Activated CD4-positive, alpha-beta T cell treated with anti-CD3 and anti-CD28 coated beads for 36 hours (primary cell): ENCODE results near the gene TREH. TPM values are rescaled to one million over a fixed set of nuclear protein-coding genes. Genes with fewer than 3 reads are reported as not detected.
"Not testable (repeated sequence)": the region's sequence is repeated elsewhere in the genome, so short reads cannot be mapped to it uniquely, and the experiment has no call there.

Source experiments
- ATAC-seq: fragments of 200-7000 bp; cut with Tn5 transposase; one replicate; pipeline ENCODE4 v1.10.0; 2021; ENCODE audit warnings: mild to moderate bottlenecking, moderate library complexity
- CTCF ChIA-PET: fragments of 350-600 bp; sonication (Branson Sonifier 250); formaldehyde crosslinking; loops from one replicate; lab custom pipeline; 2021; ENCODE audit warnings: antibody characterized with exemption; lab: Charles Lee
- POLR2A ChIA-PET: fragments of 350-600 bp; sonication (Branson Sonifier 250); formaldehyde crosslinking; loops from one replicate; lab custom pipeline; 2021; ENCODE audit warnings: antibody characterized with exemption, inconsistent platforms; lab: Charles Lee
- DNase-seq: peaks from one replicate; pipeline ENCODE4 v3.0.0-alpha.2; 2020
- H3K27ac Mint-ChIP-seq: one replicate; pipeline ENCODE4 v1.8.0; 2021; ENCODE audit warnings: mixed read lengths
- H3K27me3 Mint-ChIP-seq: one replicate; pipeline ENCODE4 v1.8.0; 2021; ENCODE audit warnings: mixed read lengths
- H3K36me3 Mint-ChIP-seq: one replicate; pipeline ENCODE4 v1.8.0; 2021; ENCODE audit warnings: low read depth, mixed read lengths
- H3K4me1 Mint-ChIP-seq: one replicate; pipeline ENCODE4 v1.8.0; 2021; ENCODE audit warnings: mixed read lengths
- H3K4me3 Mint-ChIP-seq: one replicate; pipeline ENCODE4 v1.8.0; 2021; ENCODE audit warnings: mild to moderate bottlenecking, moderate library complexity, mixed read lengths
- H3K9me3 Mint-ChIP-seq: one replicate; pipeline ENCODE4 v1.8.0; 2021; ENCODE audit warnings: low read depth, mixed read lengths
- intact Hi-C, 2 experiments: fragments of 100-400 bp; cut with DNase I in 1 of 2; cut with micrococcal nuclease in 1 of 2; formaldehyde crosslinking; loops; one replicate each; pipeline versions ENCODE4 v1.14.2 to v1.15.1; 2022 to 2024; cut with DNase I, micrococcal nuclease
- total RNA-seq, 2 experiments: library from RNA; stranded (reverse); gene quantifications; one replicate each; pipeline ENCODE4 v1.2.3, GENCODE V29; 2021

Gene TREH, protein sequence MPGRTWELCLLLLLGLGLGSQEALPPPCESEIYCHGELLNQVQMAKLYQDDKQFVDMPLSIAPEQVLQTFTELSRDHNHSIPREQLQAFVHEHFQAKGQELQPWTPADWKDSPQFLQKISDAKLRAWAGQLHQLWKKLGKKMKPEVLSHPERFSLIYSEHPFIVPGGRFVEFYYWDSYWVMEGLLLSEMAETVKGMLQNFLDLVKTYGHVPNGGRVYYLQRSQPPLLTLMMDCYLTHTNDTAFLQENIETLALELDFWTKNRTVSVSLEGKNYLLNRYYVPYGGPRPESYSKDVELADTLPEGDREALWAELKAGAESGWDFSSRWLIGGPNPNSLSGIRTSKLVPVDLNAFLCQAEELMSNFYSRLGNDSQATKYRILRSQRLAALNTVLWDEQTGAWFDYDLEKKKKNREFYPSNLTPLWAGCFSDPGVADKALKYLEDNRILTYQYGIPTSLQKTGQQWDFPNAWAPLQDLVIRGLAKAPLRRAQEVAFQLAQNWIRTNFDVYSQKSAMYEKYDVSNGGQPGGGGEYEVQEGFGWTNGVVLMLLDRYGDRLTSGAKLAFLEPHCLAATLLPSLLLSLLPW
- total RNA-seq = not detected

DNA sequence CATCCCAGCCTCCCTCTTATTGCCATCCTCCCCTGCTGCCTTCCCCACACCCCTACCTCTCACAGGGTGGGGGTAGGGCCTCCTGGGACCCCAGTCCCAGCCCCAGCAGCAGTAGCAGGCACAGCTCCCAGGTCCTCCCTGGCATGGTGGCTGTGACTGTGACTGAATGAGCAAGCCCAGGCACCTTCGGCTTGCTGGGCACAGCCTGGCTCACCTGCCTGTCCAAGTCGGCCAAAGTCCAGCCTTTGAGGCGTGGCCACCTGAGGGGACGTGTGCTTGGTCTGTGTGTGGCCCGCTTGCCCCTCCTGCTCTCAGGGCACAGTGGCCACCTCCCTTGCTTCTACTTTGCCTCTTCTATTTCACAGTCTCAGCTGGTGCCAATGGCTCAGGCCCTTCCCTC, at the start of gene TREH:
TREH (minus strand) TSS at position 168 of the 400 bp plus-strand sequence; CDS start at position 145, 23 bp downstream.
- H3K27me3 Mint-ChIP-seq = no peaks in the 10 kb centered on the region
- CTCF ChIA-PET = interaction anchor here (0.7 to 1.5 kb wide), 2 partner anchors 16 to 337 kb away, joined by 3 read pairs; no protein-coding TSS in a partner anchor
- H3K9me3 Mint-ChIP-seq = peaks cover 5% of the 10 kb centered on the region
- H3K4me1 Mint-ChIP-seq = no peaks in the 10 kb centered on the region
- POLR2A ChIA-PET = no interaction called here
- no peak for DNase-seq
- intact Hi-C loops = no loop called here
- H3K27ac Mint-ChIP-seq = no peak within 1 kb of the TSS
- H3K36me3 Mint-ChIP-seq = no peaks in the 10 kb centered on the region
- H3K4me3 Mint-ChIP-seq = no peak within 1 kb of the TSS
- ATAC-seq = no peak

DNA sequence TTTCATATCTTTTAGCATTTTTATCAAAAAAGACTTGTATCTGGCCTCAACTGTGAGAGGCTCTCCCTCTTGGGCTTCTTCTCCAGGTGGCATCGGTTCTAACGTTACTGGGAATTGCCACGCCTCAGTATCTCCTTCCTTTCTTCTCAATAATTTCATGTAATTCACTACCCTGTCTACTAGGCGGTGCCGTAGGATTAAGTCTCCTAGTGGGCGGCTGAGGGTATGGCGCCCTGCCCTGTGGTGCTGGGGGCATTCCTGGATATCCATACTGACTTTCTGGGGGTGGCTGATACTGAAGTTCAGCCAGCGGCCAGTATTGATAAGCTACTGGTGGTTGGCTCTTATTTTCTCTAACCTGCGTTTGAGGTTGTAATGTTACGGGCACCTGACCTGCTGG, 48.7 kb upstream of the TREH start:
- H3K27me3 Mint-ChIP-seq, DNase-seq, ATAC-seq, POLR2A ChIA-PET, H3K4me1 Mint-ChIP-seq, intact Hi-C loops, H3K9me3 Mint-ChIP-seq, CTCF ChIA-PET, H3K36me3 Mint-ChIP-seq, H3K27ac Mint-ChIP-seq, H3K4me3 Mint-ChIP-seq: not testable (repeated sequence)

DNA sequence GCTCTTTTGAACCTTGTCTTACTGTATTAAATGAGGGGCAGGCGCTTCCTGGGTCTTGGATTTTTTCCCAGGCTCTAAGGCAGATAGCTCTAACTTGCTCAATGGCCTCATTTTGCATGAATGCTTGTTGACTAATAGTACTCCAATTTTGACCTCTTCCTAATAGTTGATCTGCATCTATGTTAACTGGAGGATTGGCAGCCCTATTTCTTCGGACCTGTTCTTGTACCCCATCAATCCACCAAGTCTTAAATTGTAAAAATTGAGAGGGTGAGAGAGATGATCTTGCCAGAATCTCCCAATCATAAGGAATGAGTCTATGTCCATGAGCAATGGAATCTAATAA, 48.2 kb upstream of the TREH start:
- H3K9me3 Mint-ChIP-seq, ATAC-seq, POLR2A ChIA-PET, H3K4me1 Mint-ChIP-seq, H3K4me3 Mint-ChIP-seq, CTCF ChIA-PET, H3K27me3 Mint-ChIP-seq, H3K36me3 Mint-ChIP-seq, DNase-seq, intact Hi-C loops, H3K27ac Mint-ChIP-seq: not testable (repeated sequence)

DNA sequence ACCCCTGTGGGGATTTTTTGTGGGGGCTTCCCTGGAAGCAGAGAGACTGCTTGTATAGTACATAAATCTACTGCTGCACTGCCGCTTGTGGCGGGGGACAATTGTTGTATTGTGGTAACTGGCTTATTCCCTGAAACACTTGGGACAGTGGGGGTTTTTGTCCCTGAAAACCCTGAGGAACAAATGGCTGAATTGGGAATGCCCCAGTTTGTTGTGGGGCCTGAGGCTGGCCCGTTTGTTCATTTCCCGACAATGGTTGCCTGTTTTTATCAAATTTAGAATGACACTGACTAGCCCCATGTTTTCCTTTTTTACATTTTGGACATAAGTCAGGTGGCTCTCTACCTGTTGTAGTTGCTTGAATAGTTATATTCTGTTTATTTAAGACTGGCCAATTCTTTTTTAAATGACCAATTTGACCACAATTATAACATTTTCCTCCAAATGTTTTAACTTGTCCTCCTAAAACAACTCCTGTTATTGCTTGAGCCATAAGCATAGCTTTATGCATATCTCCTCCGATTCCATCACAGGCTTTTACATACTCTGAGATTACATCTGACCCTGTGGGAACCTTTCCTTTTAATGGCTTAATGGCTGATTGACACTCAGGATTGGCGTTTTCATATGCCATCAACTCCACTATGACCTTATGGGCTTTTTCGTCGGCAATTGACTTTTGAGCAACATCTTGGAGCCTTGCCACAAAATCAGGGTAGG, 47.7 kb upstream of the TREH start:
- H3K27me3 Mint-ChIP-seq, H3K36me3 Mint-ChIP-seq, CTCF ChIA-PET, ATAC-seq, POLR2A ChIA-PET, H3K9me3 Mint-ChIP-seq, H3K4me3 Mint-ChIP-seq, H3K4me1 Mint-ChIP-seq, DNase-seq, intact Hi-C loops, H3K27ac Mint-ChIP-seq: not testable (repeated sequence)

DNA sequence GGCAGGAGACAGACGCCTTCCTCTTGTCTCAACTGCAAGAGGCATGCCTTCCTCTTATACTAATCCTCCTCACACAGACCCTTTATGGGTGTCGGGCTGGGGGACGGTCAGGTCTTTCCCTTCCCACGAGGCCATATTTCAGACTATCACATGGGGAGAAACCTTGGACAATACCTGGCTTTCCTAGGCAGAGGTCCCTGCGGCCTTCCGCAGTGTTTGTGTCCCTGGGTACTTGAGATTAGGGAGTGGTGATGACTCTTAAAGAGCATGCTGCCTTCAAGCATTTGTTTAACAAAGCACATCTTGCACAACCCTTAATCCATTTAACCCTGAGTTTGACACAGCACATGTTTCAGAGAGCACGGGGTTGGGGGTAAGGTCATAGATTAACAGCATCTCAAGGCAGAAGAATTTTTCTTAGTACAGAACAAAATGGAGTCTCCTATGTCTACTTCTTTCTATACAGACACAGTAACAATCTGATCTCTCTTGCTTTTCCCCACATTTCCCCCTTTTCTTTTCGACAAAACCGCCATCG, 42.1 kb upstream of the TREH start:
- POLR2A ChIA-PET, H3K27ac Mint-ChIP-seq, DNase-seq, H3K4me1 Mint-ChIP-seq, H3K27me3 Mint-ChIP-seq, H3K9me3 Mint-ChIP-seq, CTCF ChIA-PET, H3K4me3 Mint-ChIP-seq, ATAC-seq, intact Hi-C loops, H3K36me3 Mint-ChIP-seq: not testable (repeated sequence)

DNA sequence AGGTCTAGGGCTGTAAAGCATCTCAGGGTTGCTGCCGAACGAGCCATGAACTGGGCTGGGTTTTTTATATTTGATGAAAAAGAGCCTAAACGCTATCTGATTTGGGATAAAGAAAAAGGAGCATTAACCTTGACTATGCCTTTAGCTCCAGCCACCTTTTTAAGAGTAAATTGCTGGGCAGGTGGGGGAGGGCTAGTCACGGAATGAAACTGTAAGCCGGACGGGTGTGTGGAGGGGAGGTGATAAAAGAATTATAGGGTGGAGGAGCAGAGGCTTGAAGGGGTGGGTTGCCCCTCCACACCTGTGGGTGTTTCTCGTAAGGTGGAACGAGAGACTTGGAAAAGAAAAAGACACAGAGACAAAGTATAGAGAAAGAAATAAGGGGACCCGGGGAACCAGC, 41.3 kb upstream of the TREH start:
- H3K27me3 Mint-ChIP-seq, H3K4me1 Mint-ChIP-seq, POLR2A ChIA-PET, H3K9me3 Mint-ChIP-seq, CTCF ChIA-PET, H3K27ac Mint-ChIP-seq, intact Hi-C loops, H3K4me3 Mint-ChIP-seq, ATAC-seq, H3K36me3 Mint-ChIP-seq, DNase-seq: not testable (repeated sequence)

DNA sequence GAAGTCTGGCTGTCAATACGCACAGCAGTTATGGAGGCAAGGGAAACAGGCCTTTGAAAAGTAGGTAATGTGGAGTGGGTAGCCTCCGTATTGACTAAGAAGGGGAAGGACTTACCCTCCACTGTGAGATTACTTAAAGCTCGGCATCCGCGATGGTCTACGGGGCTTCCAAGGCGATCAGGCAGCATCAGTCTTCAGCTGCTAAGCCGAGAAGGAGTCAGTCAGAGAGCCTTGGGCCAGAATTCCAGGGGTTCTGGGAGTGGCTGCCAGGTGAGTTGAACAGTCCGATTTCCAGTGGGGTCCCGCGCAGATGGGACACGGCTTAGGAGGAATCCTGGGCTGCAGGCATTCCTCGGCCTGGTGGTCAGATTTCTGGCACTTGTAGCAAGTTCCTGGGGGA, 40.6 kb upstream of the TREH start:
- ATAC-seq, DNase-seq, H3K4me3 Mint-ChIP-seq, intact Hi-C loops, H3K36me3 Mint-ChIP-seq, CTCF ChIA-PET, H3K9me3 Mint-ChIP-seq, H3K27me3 Mint-ChIP-seq, POLR2A ChIA-PET, H3K27ac Mint-ChIP-seq, H3K4me1 Mint-ChIP-seq: not testable (repeated sequence)

DNA sequence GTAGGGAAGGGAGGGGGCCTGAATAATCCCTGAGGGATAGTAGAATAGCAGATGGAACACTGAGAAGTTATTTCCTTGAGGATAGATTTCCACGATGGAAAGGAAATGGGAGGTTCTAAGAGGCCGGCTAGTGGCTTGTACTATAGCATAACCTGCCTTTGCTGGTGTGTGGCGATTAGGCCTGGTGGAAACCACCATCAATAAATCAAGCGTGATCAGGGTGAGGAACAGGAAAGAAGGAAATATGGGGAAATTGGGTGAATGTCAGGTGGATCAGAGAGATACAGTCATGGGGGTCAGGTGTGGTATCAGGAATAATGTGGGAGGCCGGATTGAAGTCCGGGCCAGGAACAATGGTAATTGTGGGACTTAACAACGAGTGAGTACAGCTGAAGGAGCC, 39.1 kb upstream of the TREH start:
- H3K27ac Mint-ChIP-seq, intact Hi-C loops, H3K4me3 Mint-ChIP-seq, H3K36me3 Mint-ChIP-seq, DNase-seq, ATAC-seq, H3K9me3 Mint-ChIP-seq, POLR2A ChIA-PET, H3K27me3 Mint-ChIP-seq, H3K4me1 Mint-ChIP-seq, CTCF ChIA-PET: not testable (repeated sequence)

DNA sequence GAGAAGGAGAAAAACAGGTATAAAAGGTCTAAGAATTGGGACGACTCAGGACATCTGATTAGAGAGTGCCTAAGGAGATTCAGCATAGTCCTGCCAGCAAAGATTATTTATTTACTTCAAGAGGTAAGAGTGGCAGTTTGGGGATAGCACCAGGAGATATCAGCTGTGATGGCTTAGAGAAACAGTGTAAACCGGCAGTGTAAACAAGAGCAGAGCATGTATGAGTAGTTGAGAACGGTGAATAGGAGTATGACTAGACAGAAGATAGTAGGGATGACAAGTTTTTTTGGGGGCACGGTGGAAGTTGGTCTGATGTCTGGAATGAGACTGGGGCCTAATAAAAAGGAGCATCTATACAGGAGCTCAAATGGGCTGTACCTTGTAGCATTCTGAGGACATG, 38.3 kb upstream of the TREH start:
- intact Hi-C loops, DNase-seq, H3K27ac Mint-ChIP-seq, H3K4me3 Mint-ChIP-seq, H3K27me3 Mint-ChIP-seq, POLR2A ChIA-PET, CTCF ChIA-PET, H3K4me1 Mint-ChIP-seq, H3K36me3 Mint-ChIP-seq, ATAC-seq, H3K9me3 Mint-ChIP-seq: not testable (repeated sequence)

DNA sequence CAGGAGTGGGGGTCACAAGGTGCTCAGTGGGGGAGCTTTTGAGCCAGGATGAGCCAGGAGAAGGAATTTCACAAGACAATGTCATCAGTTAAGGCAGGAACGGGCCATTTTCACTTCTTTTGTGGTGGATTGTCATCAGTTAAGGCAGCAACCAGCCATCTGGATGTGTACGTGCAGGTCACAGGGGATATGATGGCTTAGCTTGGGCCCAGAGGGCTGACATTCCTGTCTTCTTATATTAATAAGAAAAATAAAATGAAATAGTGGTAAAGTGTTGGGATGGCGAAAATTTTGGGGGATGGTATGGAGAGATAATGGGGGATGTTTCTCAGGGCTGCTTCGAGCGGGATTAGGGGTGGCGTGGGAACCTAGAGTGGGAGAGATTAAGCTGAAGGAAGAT, 37.8 kb upstream of the TREH start:
- H3K27ac Mint-ChIP-seq, DNase-seq, H3K4me1 Mint-ChIP-seq, CTCF ChIA-PET, H3K27me3 Mint-ChIP-seq, H3K4me3 Mint-ChIP-seq, intact Hi-C loops, POLR2A ChIA-PET, H3K9me3 Mint-ChIP-seq, H3K36me3 Mint-ChIP-seq, ATAC-seq: not testable (repeated sequence)

DNA sequence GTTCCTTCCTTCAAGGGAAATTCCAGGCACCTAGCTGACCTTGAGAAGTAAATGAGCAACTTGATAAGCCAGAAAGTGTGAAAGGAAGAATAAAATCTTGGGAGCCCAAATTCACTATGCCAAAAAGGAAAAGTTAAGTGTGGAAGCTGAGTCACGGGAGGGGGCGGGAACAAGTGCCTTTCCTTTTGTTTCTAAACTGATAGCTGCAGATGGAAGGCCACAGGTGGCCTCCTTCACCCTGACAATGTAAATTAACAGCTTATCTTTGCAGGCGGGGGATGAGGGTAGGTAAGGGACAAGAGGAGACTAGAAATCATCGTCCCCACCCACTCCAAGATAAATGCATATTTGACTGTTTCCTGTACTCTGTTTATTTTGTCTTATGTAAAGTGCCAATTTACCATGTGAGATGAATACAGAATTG, 36.4 kb upstream of the TREH start:
- peaks cover 6% of the 10 kb centered on the region for H3K4me1 Mint-ChIP-seq
- intact Hi-C loops = no loop called here
- ATAC-seq = no peak
- H3K9me3 Mint-ChIP-seq = no peaks in the 10 kb centered on the region
- POLR2A ChIA-PET = no interaction called here
- CTCF ChIA-PET = interaction anchor here (0.9 kb wide), 1 partner anchor 17 kb away, joined by 3 read pairs; no protein-coding TSS in a partner anchor
- no peaks in the 10 kb centered on the region for H3K27me3 Mint-ChIP-seq
- H3K4me3 Mint-ChIP-seq = no peak overlapping the region
- no peak for DNase-seq
- no peak overlapping the region for H3K27ac Mint-ChIP-seq
- no peaks in the 10 kb centered on the region for H3K36me3 Mint-ChIP-seq
